ENCODE results near the gene CCDC121.
"Not testable (repeated sequence)": the region's sequence is repeated elsewhere in the genome, so short reads cannot be mapped to it uniquely, and the experiment has no call there.

CCDC121 gene

DNA sequence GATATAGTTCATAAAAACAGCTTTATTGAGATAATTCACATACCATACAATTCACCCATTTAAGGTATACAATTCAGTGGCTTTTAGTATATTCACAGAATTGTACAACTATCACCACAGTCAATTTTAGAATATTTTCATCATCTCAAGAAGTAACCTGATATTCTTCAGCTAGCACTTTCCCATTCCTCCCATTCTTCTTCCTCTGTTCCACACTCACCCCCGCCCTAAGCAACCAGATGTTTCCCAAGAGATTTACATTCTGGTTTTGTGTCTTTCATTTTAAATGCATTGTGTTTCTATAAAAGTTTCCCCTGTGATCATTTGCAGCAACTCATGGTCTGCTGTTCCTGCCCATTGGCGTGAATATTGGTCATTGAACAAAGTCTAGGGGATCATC, 5.5 kb upstream of the CCDC121 start:
- no peak for DNase-seq

DNA sequence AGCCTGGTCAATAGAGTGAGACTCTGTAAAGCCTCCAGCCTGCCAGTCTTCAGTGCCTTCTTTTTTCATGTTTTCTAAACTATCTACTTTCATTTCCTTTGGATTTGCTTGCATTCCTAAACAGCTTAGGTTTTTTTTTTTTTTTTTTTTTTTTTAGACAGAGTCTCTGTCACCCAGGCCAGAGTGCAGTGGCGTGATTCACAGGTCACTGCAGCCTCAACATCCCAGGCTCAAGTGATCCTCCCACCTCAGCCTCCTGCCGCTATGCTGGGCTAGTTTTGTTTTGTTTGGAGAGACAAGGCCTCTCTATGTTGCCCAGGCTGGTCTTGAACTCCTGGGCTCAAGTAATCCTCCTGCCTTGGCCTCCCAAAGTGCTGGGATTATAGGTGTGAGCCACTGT, 1.4 kb upstream of the CCDC121 start:
- DNase-seq, result not testable (repeated sequence)

DNA sequence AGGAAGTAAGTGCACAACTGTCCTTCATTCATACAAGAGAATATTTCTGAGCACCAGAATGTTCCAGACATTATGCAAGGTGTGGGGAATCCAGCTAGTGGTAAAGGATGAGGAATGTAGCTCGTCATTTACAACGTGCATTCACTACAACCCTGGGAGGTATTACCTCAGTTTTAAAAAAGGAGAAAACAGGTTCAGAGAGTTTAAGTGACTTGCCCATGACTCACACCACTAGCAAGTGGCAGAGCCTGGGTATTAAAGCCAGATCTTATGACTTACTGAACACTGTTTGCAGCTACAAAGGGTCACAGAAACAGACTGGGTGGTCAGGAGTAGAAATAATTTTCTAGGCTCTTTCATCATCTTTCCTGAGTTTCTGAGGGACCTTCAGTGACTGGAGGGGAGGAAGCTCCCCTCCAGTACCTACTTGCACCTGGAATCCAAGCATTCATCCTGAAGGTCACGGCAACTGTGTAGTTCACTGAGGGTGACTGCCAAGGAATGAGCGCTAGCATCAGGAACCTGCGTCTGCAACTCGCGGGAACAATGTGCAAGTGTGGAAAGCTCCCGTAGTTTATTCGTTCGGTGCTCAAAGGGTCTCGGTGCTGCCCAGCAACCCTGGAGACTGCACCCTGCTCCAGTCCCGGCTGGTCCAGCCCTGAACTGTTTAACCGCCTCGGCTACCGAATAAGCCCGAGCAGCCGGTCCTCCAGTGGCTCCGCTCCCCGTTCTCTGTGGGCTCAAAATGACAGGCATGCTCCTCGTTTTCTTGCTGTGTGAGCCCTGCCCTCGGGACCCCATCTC, 647 bp downstream of the CCDC121 start:
- DNase-seq, result peak; percentile 50 to 82 (median 54)

DNA sequence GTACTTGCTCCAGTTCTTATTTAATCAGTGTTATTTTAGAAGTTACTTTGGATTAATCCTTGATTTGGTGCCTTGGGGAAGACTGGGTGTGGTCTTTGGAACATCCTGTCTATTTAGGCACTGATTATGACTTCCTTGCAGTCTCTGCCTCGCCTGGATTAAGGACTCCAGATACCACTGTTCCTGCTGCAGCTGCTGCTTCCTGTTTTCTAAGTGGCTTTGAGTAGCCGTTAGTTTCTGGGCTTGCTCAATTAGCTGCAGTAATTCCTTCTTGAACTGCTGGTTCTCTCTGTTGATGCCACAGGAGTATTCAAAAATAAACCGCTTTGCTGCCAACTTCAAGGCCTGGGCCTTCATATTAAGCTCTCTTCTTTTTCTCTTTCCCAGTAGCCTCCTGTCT, 1.9 kb downstream of the CCDC121 start:
- DNase-seq, result peak; percentile 40 to 60 (median 50)

DNA sequence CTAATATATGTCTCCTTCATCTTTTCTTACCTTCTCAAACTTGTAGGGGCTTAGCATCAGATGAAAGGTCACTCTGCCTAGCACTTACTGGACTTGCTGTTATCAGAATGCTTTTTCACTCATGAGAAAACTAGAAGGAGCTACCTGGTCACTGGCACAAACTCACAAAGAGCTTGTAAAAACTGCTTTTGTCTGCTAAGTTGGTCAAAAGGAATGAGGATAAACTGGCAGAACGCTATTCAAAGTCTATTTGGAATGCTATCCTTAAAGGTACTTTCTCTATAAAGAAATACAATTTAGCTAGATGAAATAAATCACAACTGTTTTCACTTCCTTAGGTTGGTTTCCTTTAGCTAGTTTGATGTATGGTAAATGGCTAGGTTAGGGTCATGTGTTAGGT, 2.5 kb downstream of the CCDC121 start:
- not testable (repeated sequence) for DNase-seq

DNA sequence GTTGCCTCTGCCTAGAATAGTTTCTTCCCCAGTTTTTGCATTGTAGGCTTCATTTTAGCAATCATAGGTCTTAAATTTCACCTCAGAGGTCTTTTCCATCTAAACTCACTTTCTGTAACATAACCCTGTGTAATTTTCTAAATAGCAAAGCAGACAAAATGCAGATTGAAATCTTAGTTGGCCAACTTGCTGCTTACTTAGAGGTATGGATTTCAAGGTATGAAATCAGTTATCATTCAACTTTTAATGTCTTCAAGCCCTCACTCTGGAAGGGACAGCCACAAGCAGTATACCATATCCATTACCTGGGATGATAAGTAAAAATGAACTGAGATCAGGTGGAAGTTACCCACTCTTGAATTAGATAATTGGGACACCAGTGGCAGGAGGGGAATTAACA, 3.9 kb downstream of the CCDC121 start:
- no peak for DNase-seq

DNA sequence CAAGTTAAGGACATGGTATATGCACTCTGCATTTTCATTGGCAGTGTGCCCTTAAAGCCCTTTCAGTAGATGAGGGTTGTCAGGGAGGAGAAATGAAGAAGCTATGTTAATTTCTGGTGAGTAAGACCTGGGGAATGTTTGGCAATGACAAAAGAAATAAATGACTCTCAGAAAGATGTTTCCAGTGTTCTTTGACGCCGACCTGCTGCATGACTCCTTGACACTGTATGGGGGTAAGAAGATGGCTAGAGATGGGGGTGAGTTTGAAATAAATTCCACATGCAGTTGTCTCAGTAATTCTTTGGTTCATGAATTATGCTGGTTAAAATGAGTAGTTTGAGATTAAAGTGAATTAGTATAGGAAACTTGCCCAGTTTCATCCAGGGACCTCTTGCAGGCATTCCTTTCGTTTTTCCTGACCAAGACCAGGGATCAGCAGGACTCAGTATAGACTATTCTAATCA, 5.9 kb downstream of the CCDC121 start:
- DNase-seq, result no peak

DNA sequence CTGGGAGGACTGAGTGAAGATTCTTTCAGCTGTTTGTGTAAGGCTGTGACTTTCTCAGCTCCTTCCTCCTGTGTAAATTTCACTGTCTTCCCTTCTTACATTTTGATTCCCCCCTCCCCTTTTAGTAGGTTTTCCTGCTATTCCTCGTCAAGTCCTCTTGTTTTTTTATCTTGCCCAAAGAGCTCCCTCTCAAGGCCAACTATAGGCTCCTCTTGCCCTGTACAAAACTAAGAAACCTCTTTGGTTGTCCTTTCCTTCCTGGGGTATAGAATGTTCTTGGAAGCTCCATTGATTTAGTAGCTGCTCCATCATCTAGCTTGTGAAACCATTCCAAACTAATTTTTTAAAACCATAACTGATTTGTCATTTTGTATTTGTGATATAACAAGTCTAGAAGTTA, 7.3 kb downstream of the CCDC121 start:
- DNase-seq, result no peak

DNA sequence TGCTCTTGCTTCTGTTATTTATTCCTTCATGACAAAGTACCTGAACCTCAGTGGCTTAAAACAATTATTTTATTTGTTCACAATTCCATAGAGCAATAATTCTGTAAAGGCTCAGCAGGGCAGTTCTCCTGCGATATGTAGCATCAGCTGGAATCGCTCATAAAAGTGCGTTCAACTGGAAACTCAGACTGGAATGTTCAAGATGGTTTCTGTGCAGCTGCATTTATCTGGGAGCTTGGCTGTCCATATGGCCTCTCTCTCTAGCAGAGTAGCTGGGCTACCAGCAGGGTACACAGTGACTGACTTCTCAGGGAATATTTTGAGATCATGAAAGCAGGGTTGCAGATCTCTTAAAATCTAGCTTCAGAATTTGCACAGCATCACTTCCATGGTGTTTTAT, 13.5 kb downstream of the CCDC121 start:
- DNase-seq, result no peak

DNA sequence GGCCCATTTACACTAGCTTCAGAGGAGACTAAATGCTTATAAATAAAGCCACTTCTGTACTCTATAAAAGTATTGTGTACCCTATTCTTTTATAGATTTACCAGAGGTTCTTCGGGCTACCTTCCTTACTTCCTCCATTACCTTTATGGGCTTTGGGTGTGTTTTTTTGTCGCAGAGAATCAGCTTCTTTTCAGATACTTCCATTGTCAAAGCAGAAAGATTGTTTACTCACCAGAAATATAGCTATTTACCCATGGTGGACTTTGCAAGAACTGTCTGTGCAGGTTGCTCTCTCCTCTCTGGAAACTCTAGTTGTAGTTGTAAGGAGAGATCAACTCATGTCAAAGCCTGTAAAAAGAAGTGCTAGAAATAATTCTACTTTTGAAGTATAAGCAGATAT, 14.8 kb downstream of the CCDC121 start:
- DNase-seq, result no peak

DNA sequence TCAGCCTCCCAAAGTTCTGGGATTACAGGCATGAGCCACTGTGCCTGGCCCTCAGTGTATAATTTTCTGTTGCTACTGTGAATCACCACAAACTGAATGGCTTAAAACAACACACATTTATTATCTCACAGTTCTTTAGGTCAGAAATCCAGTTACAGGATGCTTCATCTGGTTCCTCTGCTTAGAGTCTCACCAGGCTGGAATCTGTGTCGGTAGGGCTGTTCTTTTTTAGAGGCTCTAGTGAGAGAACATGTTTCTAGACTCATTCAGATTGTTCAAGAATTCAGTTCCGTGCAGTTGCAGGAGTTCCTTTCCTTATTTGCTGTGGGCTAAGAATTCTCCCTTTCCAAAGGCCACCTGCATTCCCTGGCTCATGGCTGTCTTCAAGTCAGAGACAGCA, 22.2 kb downstream of the CCDC121 start:
- DNase-seq, result no peak

DNA sequence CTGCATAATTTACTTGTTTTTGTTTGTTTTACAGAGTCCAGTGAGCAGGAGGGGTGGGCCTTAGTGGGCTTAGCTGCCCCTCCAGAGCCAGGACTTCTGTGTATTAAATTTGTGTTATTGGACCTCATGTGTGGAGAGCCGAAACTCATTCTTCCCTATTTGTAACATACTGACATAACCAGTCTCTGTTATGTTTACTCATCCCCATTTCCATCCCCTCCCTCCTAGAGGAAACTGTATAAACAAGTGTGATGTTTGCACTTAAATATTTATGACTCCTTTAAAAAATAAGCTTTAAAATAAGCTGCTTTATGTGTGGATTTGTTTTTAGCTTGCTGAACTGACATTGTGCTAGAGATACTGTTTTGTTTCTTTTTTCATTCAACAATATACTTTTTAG, 32.2 kb downstream of the CCDC121 start:
- peak in 1 of 4 experiments; percentile 28 for DNase-seq

DNA sequence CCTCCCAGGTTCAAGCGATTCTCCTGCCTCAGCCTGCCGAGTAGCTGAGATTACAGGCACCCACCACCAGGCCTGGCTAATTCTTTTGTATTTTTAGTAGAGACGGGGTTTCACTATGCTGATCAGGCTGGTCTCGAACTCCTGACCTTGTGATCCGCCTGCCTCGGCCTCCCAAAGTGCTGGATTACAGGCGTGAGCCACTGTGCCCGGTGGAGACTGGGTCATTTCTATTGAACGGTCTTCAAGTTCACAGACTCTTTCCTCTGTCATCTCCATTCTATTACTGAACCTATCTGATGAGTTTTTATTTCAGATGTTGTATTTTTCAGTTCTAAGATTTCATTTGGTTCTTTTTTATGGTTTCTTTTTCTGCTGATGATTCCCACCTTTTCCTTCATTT, 33.4 kb downstream of the CCDC121 start:
- DNase-seq, result not testable (repeated sequence)

DNA sequence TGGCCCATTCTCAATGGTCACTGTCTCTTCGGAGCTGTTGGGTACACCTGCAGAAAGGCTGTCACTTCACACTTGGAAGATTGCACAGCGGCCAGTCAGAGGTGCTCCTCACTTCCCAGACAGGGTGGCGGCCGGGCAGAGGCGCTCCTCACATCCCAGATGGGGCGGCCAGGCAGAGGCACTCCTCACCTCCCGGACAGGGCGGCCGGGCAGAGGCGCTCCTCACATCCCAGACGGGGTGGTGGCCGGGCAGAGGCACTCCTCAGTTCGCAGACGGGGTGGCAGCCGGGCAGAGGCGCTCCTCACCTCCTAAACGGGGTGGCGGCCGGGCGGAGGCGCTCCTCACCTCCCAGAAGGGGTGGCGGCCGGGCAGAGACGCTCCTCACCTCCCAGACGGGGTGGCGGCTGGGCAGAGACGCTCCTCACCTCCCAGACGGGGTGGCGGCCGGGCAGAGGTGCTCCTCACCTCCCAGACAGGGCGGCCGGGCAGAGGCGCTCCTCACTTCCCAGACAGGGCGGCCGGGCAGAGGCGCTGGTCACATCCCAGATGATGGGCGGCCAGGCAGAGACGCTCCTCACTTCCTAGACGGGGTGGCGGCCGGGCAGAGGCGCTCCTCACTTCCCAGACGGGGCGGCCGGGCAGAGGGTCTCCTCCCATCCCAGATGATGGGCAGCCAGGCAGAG, 34.6 kb downstream of the CCDC121 start:
- DNase-seq, result not testable (repeated sequence)

DNA sequence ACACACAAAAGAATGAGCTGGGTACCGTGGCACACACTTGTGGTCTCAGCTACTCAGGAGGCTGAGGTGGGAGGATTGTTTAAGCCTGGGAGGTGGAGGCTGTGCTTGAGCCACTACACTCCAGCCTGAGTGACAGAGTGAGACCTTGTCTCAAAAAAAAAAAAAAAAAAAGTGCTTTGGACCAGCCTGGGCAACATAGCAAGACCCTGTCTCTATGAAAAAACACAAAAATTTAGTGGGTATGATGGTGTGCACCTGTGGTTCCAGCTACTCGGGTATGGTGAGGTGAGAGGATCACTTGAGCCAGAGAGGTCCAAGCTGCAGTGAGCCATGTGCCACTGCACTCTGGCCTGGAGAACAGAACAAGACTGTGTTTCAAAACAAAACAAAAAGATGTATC, 35.6 kb downstream of the CCDC121 start:
- DNase-seq, result no peak

DNA sequence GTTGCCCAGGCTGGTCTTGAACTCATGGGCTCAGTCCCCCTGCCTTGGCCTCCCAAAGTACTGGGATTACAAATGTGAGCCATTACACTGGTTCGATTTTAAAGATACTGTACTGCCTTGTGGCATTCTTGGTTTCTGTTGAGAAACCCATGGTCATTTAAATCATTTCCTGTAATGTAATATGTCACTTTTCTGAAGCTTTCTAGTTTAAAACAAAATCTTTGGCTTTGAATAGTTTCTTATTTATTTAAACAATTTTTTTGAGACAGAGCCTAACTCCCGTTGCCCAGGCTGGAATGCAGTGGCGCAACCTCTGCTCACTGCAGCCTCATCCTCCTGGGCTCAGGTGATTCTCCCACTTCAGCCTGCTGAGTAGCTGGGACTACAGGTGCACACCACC, 37.1 kb downstream of the CCDC121 start:
- DNase-seq, result no peak

DNA sequence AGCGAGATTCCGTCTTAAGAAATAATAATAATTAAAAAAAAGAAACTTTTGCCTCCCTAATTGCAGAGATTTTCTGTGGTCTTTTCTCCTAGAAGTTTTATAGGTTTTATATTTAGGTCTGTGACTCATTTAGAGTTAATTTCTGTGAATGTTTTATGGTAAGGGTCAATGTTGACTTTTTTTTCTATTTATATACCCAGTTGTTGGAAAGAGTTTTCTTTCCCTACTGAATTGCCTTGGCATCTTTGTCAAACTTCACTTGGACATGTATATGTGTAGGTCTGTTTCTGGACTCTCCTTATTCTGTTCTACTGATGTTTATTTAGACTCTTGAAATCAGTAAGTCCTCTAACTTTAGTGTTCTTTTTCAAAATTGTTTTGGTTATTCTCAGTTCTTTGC, 40.5 kb downstream of the CCDC121 start:
- no peak for DNase-seq

DNA sequence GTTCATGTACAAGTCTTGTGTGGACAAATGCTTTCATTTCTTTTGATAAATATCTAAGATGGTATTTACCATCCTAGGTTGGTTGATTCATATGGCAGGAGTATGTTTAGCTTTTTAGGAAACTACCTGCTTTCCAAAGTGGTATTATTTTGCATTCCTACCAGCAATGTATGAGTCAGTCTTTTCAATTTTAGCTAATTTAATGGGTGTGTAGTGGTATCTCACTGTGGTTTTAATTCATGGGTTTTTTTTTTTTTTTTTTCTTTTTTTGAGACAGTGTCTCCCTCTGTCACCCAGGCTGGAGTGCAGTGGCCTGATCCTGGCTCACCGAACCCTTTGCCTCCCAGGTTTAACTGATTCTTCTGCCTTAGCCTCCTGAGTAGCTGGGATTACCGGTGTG, 41.8 kb downstream of the CCDC121 start:
- DNase-seq, result no peak

DNA sequence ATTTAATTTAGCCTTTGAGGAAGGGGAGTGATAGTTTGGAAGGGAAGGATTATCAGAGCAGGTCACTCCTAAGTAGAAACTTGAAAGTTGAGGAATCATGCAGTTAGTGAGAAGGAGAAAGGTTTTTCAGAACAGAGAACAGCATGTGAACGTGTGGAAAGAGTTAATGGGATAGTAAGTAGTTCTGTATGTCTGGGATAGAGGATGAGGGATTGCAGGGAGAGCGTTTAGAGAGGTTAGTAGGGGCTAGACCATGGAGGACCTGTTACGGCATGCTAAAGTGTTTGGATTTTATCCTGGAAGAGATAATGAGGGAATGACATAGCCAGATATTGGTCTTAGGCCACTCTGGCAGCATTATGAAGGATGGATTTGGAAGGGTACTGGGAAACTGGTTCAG, 44.2 kb downstream of the CCDC121 start:
- no peak for DNase-seq

DNA sequence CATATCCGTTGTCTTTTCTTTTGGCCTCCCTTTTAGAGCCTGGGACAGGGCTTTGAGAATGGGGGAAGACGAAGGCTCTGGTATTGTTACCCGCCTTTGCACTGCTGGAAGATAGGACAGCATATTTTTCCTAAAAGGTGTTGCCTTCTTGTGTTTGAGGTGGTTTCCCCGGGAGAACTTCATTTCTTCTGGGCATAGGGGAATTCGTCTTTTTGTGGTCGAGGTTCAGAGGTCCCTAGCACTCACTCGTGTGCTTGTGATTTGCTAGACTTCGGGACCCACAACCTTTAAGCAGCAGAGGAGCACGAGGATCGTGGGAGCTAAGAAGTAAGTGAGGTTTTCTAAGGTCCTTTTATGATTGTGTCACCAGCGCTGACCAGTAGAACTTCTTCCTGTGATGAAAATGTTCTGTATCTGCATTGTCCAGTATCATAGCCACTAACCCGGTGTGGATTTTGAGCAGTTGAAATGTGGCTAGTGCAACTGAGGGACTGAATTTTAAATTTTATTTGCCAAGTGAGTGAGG, 45.4 kb downstream of the CCDC121 start:
- peak; percentile 17 to 53 (median 48) for DNase-seq

DNA sequence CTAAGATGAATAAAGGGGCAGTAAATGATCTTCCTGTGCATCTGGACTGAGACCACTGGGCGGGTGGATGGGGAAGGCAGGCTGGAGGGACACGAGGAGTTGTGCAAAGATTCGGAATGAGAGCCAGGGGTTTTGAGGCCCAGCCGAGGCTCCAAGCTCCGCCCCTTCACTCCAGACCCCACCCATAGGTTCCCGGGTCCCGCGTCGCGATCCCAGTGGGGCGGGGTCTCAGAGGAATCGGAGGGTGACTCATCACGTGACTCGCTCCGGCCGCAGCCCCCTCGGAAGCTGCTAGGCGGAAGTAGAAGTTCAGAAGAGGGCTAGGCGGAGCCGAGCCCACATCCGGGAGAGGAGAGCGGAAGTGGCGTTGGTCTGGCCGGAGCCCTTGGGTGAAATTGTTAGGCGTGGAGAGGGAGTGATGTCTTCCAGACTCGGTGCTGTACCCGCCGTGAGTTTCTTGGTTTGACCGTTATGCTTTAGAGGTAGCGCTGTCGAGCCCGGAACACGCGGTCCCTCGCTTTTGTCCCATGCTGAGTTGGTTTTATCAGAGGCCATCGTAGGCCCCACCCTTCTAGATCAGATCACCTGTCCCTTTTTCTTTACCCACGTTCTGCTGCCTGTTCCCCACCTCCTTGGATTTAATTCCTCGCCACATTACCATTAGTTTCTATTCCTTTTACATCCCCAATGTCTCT, 46.0 kb downstream of the CCDC121 start, which contains the start of gene ZNF512:
TSS of gene ZNF512 (plus strand) at position 348 of the 695 bp plus-strand sequence. CDS start at position 419, 71 bp downstream.
- peak; percentile 90 to 95 (median 94) for DNase-seq

DNA sequence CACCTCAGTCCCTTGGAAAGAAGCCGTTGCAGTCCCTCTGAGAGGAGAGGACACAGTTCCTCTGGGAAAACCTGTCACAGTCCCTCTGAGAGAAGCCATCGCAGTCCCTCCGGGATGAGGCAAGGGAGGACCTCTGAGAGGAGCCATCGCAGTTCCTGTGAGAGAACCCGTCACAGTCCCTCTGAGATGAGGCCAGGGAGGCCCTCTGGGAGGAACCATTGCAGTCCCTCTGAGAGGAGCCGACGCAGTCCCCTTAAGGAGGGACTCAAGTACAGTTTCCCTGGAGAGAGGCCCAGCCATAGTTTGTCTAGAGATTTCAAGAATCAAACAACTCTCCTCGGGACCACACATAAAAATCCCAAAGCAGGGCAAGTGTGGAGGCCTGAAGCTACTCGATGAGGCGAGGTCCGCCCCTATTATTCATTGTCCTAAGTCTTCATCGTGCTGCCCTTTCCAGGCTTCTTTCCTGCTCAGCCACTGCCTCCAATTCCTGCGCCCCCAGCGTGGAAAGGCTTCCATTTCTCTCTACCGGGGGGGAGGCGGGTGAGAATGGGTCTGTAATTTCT, 46.6 kb downstream of the CCDC121 start:
- no peak for DNase-seq
